ENCODE measurements around the gene OR52M1.

OR52M1 gene

DNA sequence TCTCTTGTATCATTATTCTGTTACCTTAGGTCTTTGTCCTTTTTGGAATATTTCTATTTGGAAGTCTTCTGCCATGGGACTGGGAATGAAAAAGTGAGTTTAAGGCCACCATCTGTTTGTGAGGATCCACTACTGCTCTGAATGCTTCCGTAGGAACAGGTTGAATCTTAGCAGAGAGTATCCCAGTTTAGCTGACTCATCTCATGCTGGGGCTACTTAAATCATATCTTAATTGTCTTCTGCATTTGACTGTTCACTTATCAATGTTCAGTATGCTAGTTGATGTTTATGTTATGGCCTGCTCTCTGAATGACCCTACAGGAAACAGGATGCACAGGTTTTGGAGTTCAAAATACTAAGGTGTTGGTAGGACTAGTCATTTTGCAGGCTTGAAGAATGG lies 35.1 kb downstream of the OR52M1 start:
- Histone ChIP-seq H3K4me3 (ENCODE audit: low read depth in 1 of 2, low read length in 2 of 2) (no peak overlapping the region), H3K79me2 (ENCODE audit: insufficient read depth, low read length) (no peaks in the 10 kb centered on the region), H4K20me1 (ENCODE audit: insufficient read depth, low read length) (no peaks in the 10 kb centered on the region), H3K9me3 (ENCODE audit: insufficient read depth, low read length, severe bottlenecking) (no peaks in the 10 kb centered on the region), H3K4me1 (ENCODE audit: insufficient read depth, low read length) (peaks cover 10% of the 10 kb centered on the region), H3K27ac (ENCODE audit: low read length) (no peak overlapping the region), H3K4me2 (ENCODE audit: insufficient read depth, low read length) (no peak overlapping the region), H3K9ac (ENCODE audit: low read depth, low read length) (no peak overlapping the region), H3K36me3 (ENCODE audit: insufficient read depth, low read length) (no peaks in the 10 kb centered on the region), H2AFZ (ENCODE audit: low read depth, low read length) (no peak overlapping the region), H3K27me3 (ENCODE audit: insufficient read depth, low read length, poor library complexity) (peaks cover 14% of the 10 kb centered on the region)
- DNase-seq (no peak), ATAC-seq (ENCODE audit: insufficient read depth, low read depth) (no peak)
- TF ChIP-seq EZH2 (IDR thresholded peaks at IDR 0.05; ENCODE audit: borderline replicate concordance, low read depth, low read length, severe bottlenecking) = no peak
- TF ChIP-seq, protein P1, sequence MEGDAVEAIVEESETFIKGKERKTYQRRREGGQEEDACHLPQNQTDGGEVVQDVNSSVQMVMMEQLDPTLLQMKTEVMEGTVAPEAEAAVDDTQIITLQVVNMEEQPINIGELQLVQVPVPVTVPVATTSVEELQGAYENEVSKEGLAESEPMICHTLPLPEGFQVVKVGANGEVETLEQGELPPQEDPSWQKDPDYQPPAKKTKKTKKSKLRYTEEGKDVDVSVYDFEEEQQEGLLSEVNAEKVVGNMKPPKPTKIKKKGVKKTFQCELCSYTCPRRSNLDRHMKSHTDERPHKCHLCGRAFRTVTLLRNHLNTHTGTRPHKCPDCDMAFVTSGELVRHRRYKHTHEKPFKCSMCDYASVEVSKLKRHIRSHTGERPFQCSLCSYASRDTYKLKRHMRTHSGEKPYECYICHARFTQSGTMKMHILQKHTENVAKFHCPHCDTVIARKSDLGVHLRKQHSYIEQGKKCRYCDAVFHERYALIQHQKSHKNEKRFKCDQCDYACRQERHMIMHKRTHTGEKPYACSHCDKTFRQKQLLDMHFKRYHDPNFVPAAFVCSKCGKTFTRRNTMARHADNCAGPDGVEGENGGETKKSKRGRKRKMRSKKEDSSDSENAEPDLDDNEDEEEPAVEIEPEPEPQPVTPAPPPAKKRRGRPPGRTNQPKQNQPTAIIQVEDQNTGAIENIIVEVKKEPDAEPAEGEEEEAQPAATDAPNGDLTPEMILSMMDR (IDR thresholded peaks at IDR 0.05; ENCODE audit: borderline replicate concordance, extremely low read depth, low read length, poor library complexity, severe bottlenecking) = no peak

DNA sequence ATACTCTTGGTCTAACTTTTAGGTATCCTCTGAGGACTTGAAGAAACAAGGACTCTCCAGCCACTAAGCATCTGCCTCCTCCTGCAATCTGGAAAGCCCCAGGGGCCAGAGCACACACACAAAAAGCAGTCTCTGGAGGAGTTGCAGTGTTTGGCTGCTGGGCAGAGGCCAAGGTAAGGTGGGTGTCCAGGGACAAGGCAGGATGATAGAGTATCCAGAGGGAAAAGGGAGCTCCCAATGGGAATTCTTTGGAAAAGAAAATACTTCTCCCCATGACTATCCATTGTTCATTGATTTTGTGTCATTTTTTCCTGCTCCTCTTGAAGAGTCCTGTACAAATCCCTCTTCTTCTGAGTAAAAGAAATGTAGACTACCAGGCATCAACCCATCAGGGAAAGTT lies 36.5 kb downstream of the OR52M1 start, which contains the start of gene OR52I2:
OR52I2 (plus strand) TSS at position 301 of the 400 bp plus-strand sequence.
- TF ChIP-seq, protein P1 (IDR thresholded peaks at IDR 0.05; ENCODE audit: borderline replicate concordance, extremely low read depth, low read length, poor library complexity, severe bottlenecking) = no peak
- TF ChIP-seq EZH2 (IDR thresholded peaks at IDR 0.05; ENCODE audit: borderline replicate concordance, low read depth, low read length, severe bottlenecking) = no peak
- no peak within 1 kb of the TSS for H3K27ac ChIP-seq (ENCODE audit: low read length)
- H2AFZ ChIP-seq (ENCODE audit: low read depth, low read length) = no peak within 1 kb of the TSS
- no peaks in the 10 kb centered on the region for H4K20me1 ChIP-seq (ENCODE audit: insufficient read depth, low read length)
- no peak within 1 kb of the TSS for H3K4me2 ChIP-seq (ENCODE audit: insufficient read depth, low read length)
- no peaks in the 10 kb centered on the region for H3K36me3 ChIP-seq (ENCODE audit: insufficient read depth, low read length)
- ATAC-seq (ENCODE audit: insufficient read depth, low read depth) = no peak
- no peaks in the 10 kb centered on the region for H3K4me1 ChIP-seq (ENCODE audit: insufficient read depth, low read length)
- no peak within 1 kb of the TSS for H3K4me3 ChIP-seq (ENCODE audit: low read depth in 1 of 2, low read length in 2 of 2)
- H3K27me3 ChIP-seq (ENCODE audit: insufficient read depth, low read length, poor library complexity) = peaks cover 14% of the 10 kb centered on the region
- DNase-seq = no peak
- H3K9ac ChIP-seq (ENCODE audit: low read depth, low read length) = no peak within 1 kb of the TSS
- H3K9me3 ChIP-seq (ENCODE audit: insufficient read depth, low read length, severe bottlenecking) = no peaks in the 10 kb centered on the region
- no peaks in the 10 kb centered on the region for H3K79me2 ChIP-seq (ENCODE audit: insufficient read depth, low read length)

DNA sequence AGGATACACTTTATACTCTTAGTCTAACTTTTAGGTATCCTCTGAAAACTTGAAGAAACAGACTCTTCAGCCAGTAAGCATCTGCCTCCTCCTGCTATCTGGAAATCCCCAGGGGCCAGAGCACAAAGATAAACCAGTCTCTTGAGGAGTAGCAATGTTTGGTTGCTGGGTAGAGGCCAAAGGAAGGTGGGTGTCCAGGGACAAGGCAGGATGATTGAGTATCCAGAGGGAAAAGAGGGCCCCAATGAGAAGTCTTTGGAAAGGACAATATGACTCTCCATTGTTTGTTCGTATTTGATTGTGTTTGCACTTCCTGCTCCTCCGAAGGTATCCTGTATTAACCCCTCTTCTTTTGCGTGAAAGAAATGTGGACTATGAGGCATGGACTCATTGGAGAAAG lies 44.0 kb downstream of the OR52M1 start:
- DNase-seq (no peak), ATAC-seq (ENCODE audit: insufficient read depth, low read depth) (no peak)
- Histone ChIP-seq H3K36me3 (ENCODE audit: insufficient read depth, low read length) (no peaks in the 10 kb centered on the region), H3K4me3 (ENCODE audit: low read depth in 1 of 2, low read length in 2 of 2) (no peak overlapping the region), H3K9me3 (ENCODE audit: insufficient read depth, low read length, severe bottlenecking) (no peaks in the 10 kb centered on the region), H2AFZ (ENCODE audit: low read depth, low read length) (no peak overlapping the region), H3K27ac (ENCODE audit: low read length) (no peak overlapping the region), H3K4me2 (ENCODE audit: insufficient read depth, low read length) (no peak overlapping the region), H3K4me1 (ENCODE audit: insufficient read depth, low read length) (no peaks in the 10 kb centered on the region), H3K27me3 (ENCODE audit: insufficient read depth, low read length, poor library complexity) (peaks cover 2% of the 10 kb centered on the region), H4K20me1 (ENCODE audit: insufficient read depth, low read length) (no peaks in the 10 kb centered on the region), H3K79me2 (ENCODE audit: insufficient read depth, low read length) (no peaks in the 10 kb centered on the region), H3K9ac (ENCODE audit: low read depth, low read length) (no peak overlapping the region)
- TF ChIP-seq, protein P1 (IDR thresholded peaks at IDR 0.05; ENCODE audit: borderline replicate concordance, extremely low read depth, low read length, poor library complexity, severe bottlenecking) = no peak

DNA sequence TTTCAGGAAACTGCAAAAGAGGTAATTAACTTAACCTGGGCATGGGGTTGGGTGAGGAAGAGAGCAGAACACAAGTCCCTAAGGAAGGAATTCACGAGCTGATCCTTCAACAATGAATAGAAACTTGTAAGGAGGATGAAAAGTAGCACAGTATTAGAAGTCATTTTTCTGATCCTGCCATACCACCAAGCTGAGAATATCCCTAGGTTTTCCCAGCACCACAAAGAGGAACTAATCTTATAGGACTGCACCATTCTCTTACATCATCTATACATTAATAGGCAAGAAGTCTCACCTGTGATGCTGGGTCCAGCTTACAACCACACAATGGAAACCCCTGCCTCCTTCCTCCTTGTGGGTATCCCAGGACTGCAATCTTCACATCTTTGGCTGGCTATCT lies 48.7 kb downstream of the OR52M1 start, which contains the start of gene OR52I1:
OR52I1 (plus strand) TSS at position 301 of the 400 bp plus-strand sequence; CDS start at position 301, 0 bp downstream.
- ATAC-seq (ENCODE audit: insufficient read depth, low read depth) (no peak), DNase-seq (no peak)
- no peaks in the 10 kb centered on the region for H3K27me3 ChIP-seq (ENCODE audit: insufficient read depth, low read length, poor library complexity)
- H3K9me3 ChIP-seq (ENCODE audit: insufficient read depth, low read length, severe bottlenecking) = no peaks in the 10 kb centered on the region
- H3K4me3 ChIP-seq (ENCODE audit: low read depth in 1 of 2, low read length in 2 of 2) = no peak within 1 kb of the TSS
- H4K20me1 ChIP-seq (ENCODE audit: insufficient read depth, low read length) = no peaks in the 10 kb centered on the region
- H3K27ac ChIP-seq (ENCODE audit: low read length) = no peak within 1 kb of the TSS
- no peak within 1 kb of the TSS for H3K9ac ChIP-seq (ENCODE audit: low read depth, low read length)
- no peak within 1 kb of the TSS for H3K4me2 ChIP-seq (ENCODE audit: insufficient read depth, low read length)
- H3K79me2 ChIP-seq (ENCODE audit: insufficient read depth, low read length) = no peaks in the 10 kb centered on the region
- no peak within 1 kb of the TSS for H2AFZ ChIP-seq (ENCODE audit: low read depth, low read length)
- peaks cover 2% of the 10 kb centered on the region; the same call in 1 of the 2 replicates for H3K36me3 ChIP-seq (ENCODE audit: insufficient read depth, low read length)
- no peaks in the 10 kb centered on the region for H3K4me1 ChIP-seq (ENCODE audit: insufficient read depth, low read length)
- TF ChIP-seq EZH2 (IDR thresholded peaks at IDR 0.05; ENCODE audit: borderline replicate concordance, low read depth, low read length, severe bottlenecking) = no peak
- TF ChIP-seq, protein P1 (IDR thresholded peaks at IDR 0.05; ENCODE audit: borderline replicate concordance, extremely low read depth, low read length, poor library complexity, severe bottlenecking) = no peak

Data from DND-41 (cell line).